Uterus (tissue), 2 donors: ENCODE measurements around the gene DRAM1.
"Not testable (repeated sequence)": the region's sequence is repeated elsewhere in the genome, so short reads cannot be mapped to it uniquely, and the experiment has no call there.

Source experiments
- CTCF ChIP-seq, 4 experiments: fragments of 200-600 bp in 2 of 4; fragments of 450-650 bp in 2 of 4; sonication (generic) in 2 of 4; IDR thresholded peaks; one replicate each; pipeline ENCODE4 v1.5.1; 2016 to 2019; ENCODE audit warnings: antibody characterized with exemption in 4 of 4, mild to moderate bottlenecking in 2 of 4, moderate library complexity in 1 of 4
- POLR2A ChIP-seq, 2 donors: fragments of 450-650 bp; IDR thresholded peaks; one replicate each; pipeline ENCODE4 v1.6.1; 2016; ENCODE audit warnings: antibody characterized with exemption in 2 of 2, mild to moderate bottlenecking in 1 of 2, moderate library complexity in 1 of 2

DNA sequence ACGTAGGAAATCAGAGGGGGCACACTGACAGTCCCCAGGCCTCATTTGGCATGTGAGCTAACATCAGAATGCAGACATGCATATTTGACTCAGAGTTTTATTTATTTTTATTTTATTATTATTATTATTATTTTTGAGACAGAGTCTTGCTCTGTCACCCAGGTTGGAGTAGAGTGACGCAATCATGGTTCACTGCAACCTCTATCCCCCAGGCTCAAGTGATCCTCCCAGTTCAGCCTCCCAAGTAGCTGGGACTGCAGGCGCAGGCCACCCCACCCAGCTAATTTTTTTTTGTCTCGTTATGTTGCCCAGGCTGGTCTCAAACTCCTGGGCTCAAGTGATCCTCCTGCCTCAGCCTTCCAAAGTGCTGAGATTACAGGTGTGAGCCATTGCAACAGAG, 41.4 kb downstream of the DRAM1 start:
- not testable (repeated sequence) for TF ChIP-seq CTCF, POLR2A (IDR thresholded peaks at IDR 0.05)
